GM12865 (cell line): ENCODE data around the gene NFATC1.

Experiments used
- DNase-seq: peaks from one replicate; pipeline ENCODE4 v3.0.0; 2010; ENCODE audit warnings: low read depth
- H3K4me3 ChIP-seq: 2 replicates; pipeline ENCODE4 v1.5.1; 2011; ENCODE audit warnings: mild to moderate bottlenecking, low read depth, low read length, control low read depth
- CTCF ChIP-seq: IDR thresholded peaks from 2 replicates; pipeline ENCODE4 v1.5.1; 2011; ENCODE audit warnings: low read length, control low read depth, low read depth, inconsistent platforms; ENCODE audit not compliant: insufficient read depth; ENCODE audit errors: missing control alignments

Gene NFATC1

GRCh38 chr18:79571211-79572092, 175.7 kb downstream of the NFATC1 start:
- H3K4me3 ChIP-seq: no peak overlapping the region
- no peak for DNase-seq
- no peak for TF ChIP-seq CTCF

- no peak for DNase-seq
- no peak for TF ChIP-seq CTCF
Observed at GRCh38 chr18:79572093-79572780, 176.5 kb downstream of the NFATC1 start.

GRCh38 chr18:79572848-79573451, 177.2 kb downstream of the NFATC1 start:
- H3K4me3 ChIP-seq: no peak overlapping the region
- no peak for TF ChIP-seq CTCF
- DNase-seq: no peak

More at GRCh38 chr18:79572093-79572780, 176.5 kb downstream of the NFATC1 start:
- no peak overlapping the region for H3K4me3 ChIP-seq

GRCh38 chr18:79573921-79574491, 178.3 kb downstream of the NFATC1 start:
- no peak for DNase-seq
- no peak overlapping the region for H3K4me3 ChIP-seq
- no peak for TF ChIP-seq CTCF

- TF ChIP-seq CTCF: no peak
- no peak overlapping the region for H3K4me3 ChIP-seq
- no peak for DNase-seq
Observed at GRCh38 chr18:79574938-79575525, 179.3 kb downstream of the NFATC1 start.

- no peak for DNase-seq
- TF ChIP-seq CTCF: no peak
- no peak overlapping the region for H3K4me3 ChIP-seq
Observed at GRCh38 chr18:79575891-79576685, 180.4 kb downstream of the NFATC1 start.
